ENCODE data around the gene PDE11A.

- TF ChIP-seq, protein P1, sequence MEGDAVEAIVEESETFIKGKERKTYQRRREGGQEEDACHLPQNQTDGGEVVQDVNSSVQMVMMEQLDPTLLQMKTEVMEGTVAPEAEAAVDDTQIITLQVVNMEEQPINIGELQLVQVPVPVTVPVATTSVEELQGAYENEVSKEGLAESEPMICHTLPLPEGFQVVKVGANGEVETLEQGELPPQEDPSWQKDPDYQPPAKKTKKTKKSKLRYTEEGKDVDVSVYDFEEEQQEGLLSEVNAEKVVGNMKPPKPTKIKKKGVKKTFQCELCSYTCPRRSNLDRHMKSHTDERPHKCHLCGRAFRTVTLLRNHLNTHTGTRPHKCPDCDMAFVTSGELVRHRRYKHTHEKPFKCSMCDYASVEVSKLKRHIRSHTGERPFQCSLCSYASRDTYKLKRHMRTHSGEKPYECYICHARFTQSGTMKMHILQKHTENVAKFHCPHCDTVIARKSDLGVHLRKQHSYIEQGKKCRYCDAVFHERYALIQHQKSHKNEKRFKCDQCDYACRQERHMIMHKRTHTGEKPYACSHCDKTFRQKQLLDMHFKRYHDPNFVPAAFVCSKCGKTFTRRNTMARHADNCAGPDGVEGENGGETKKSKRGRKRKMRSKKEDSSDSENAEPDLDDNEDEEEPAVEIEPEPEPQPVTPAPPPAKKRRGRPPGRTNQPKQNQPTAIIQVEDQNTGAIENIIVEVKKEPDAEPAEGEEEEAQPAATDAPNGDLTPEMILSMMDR (IDR thresholded peaks at IDR 0.05; ENCODE audit: low read depth, low read length) = no peak
- TF ChIP-seq EZH2phosphoT487 (IDR thresholded peaks at IDR 0.05; ENCODE audit: low read depth) = no peak
Measured at GRCh38 chr2:177670791-177671535, 401.6 kb downstream of the PDE11A start.
